ENCODE data around the gene UPP1.

- TF ChIP-seq POLR2A (IDR thresholded peaks at IDR 0.05): no peak
- TF ChIP-seq CTCF (IDR thresholded peaks at IDR 0.05): no peak
These were observed 16.0 kb downstream of the UPP1 start for GRCh38 chr7:48105045-48105444.

All from right lobe of liver (tissue), 4 donors.